HG03439 (cell line): Measurements from ENCODE around the gene AMPH.
"Not testable (repeated sequence)": the region's sequence is repeated elsewhere in the genome, so short reads cannot be mapped to it uniquely, and the experiment has no call there.

ENCODE experiments used
- ATAC-seq: cut with Tn5 transposase; IDR thresholded peaks from one replicate; pipeline ENCODE4 v1.9.1; 2021; ENCODE audit warnings: mild to moderate bottlenecking, moderate library complexity; ENCODE audit not compliant: unreplicated experiment

The AMPH gene

DNA sequence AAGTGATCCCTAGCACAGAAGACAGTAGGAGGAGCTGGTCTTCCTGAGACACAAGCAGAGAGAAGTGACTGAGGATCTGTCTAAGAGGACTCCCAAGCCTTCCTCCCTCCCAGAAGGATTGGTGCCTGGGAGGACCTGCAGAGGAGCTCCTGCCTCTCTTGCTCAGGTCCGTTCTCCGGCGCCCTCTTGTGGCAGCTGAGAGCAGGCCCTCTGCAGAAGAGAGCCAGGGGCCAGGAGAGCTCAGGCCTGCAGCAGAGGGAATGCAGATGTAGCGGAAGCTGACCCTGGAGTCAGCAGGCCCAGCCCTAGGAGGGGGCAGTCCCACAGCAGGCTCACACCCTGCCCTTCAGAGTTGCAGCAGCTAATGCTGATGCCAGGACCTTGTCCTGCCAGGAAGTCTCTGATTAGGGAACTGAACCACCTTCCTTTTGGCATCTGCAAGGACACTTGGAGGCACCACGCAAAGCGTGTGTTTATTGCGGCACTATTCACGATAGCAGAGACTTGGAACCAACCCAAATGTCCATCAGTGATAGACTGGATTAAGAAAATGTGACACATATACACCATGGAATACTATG, 276.8 kb downstream of the AMPH start:
- not testable (repeated sequence) for ATAC-seq

DNA sequence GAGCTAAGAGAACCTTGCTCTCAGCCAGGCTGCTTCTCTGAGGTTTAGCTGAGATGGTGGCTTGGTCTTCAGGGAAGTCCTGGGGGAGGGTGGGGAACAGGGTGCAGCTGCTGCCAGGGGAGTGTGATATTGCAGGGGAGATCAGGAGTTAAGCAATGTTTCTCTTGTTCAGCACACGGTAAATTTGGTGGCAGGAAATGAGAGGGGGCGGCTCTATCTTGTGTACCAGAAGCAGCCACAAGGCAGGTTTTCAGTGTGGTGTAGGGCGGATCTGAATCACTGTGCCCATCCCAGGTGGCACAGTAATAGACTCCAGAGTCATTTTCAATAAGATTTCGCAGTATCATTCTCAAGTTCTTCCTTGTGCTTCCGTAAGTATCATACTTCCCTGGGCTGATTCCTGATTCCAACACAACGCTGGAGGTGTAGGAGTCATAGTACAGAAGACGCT, 277.7 kb downstream of the AMPH start:
- peak; percentile 43 for ATAC-seq

DNA sequence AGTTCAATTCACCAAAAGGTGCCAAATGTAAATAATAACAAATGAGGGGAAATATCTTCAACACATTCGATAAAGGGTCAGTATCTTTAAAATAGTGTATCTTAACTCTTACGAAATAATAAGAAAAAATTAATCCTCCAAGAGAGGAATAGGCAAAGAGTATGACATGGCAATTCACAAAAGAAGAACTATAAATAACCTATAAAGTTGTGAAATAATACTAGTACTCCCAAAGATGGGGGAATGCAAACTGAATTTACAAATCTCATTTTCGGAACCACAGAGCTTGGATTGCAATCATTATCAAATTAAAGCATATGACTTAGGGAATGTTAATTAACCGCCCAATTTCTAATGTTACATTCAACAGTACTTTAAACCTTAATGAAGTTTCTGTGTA, 279.6 kb downstream of the AMPH start:
- no peak for ATAC-seq

DNA sequence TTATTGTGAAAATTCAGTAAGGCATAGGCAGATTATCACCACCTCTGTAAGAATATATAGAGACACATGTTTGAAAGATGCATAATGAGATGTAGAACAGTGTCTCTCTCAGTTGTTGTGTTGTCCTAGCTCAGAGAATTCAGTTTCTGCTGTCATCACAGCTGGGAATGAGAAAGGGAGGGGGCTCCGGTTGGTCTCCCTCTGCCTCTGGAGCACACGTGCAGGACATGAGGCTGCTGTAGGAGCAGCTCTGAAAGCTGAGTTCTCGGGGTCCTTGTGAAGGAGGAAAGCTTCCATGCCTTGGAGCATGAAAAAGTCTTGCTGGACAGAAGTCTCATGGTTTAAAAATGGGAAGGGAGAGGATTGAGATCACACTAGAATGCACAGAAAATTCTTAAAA, 280.4 kb downstream of the AMPH start:
- not testable (repeated sequence) for ATAC-seq

DNA sequence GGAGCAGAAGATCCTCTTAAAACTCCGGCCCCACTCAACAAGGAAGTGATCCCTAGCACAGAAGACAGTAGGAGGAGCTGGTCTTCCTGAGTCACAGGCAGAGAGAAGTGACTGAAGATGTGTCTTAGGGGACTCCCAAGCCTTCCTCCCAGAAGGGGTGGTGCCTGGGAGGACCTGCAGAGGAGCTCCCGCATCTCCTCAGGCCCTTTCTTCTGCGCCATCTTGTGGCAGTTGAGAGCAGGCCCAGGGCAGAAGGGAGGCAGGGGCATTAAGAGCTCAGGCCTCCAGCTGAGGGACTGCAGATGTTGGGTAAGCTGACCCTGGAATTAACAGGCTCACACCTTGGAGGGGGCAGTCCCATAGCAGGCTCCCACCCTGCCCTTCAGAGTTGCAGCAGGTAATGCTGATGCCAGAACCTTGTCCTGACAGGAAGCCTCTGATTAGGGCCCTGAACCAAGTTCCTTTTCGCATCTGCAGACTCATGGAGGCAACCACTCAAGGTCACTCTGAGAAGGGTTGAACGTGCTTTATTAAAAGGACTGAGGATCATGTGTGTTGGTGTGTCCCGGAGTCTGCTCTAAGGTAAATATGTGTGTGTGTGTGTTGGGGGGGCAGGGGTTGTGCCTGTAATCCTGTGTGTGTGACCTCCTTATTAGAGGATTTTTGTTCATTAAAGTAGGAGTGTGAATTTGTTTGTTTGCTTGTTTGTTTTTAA, 281.1 kb downstream of the AMPH start:
- ATAC-seq: peak; percentile 59

DNA sequence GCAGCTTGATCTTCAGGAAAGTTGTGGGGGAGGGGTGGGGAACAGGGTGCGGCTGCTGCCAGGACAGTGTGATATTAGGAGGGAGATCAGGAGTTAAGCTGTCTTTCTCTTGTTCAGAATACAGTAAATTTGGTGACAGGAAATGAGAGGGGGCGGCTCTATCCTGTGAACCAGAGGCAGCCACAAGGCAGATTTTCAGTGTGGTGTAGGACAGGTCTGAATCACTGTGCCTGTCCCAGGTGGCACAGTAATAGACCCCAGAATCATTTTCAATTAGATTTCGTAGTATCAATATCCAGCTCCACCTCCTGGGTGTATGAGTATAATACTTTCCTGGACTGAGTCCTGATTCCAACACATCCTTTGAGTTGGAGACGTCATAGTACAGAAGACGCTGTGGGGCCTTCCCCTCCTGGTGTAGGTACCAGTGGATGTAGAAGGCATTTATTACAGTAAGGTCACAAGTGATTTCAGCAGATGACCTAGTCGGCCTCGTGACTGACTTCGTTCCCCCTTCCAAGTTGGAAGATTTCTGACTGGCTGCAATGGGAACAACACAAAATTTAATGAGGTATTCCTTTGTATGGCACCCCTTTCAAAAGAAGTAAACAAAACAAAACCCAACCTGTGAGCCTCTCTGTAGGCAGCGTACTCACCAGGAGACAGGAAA, 281.9 kb downstream of the AMPH start:
- not testable (repeated sequence) for ATAC-seq

DNA sequence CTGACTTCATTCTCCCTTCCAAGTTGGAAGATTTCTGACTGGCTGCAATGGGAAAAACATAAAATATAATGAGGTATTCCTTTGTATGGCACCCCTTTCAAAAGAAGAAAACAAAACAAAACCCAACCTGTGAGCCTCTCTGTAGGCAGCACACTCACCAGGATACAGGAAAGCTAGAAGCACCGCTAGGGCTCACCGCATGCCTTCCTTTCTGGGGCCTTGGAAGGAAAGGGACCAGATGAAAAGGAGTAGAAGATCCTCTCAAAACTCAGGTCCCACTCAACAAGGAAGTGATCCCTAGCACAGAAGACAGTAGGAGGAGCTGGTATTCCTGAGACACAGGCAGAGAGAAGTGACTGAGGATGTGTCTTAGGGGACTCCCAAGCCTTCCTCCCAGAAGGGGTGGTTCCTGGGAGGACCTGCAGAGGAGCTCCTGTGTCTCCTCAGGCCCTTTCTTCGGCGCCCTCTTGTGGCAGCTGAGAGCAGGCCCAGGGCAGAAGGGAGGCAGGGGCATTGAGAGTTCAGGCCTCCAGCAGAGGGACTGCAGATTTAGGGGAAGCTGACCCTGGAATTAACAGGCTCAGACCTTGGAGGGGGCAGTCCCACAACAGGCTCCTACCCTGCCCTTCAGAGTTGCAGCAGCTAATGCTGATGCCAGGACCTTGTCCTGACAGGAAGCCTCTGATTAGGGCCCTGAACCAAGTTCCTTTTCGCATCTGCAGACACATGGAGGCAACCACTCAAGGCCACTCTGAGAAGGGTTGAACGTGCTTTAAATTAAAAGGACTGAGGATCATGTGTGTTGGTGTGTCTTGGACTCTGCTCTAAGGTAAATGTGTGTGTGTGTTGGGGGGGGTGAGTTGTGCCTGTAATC, 285.6 kb downstream of the AMPH start:
- ATAC-seq: peak; percentile 63

DNA sequence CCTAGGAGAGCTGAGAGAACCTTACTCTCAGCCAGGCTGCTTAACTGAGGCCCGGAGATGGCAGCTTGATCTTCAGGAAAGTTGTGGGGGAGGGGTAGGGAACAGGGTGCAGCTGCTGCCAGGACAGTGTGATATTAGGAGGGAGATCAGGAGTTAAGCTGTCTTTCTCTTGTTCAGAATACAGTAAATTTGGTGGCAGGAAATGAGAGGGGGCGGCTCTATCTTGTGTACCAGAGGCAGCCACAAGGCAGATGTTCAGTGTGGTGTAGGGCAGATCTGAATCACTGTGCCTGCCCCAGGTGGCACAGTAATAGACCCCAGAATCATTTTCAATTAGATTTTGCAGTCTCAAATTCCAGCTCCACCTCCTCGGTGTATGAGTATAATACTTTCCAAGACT, 286.4 kb downstream of the AMPH start:
- peak; percentile 56 for ATAC-seq

DNA sequence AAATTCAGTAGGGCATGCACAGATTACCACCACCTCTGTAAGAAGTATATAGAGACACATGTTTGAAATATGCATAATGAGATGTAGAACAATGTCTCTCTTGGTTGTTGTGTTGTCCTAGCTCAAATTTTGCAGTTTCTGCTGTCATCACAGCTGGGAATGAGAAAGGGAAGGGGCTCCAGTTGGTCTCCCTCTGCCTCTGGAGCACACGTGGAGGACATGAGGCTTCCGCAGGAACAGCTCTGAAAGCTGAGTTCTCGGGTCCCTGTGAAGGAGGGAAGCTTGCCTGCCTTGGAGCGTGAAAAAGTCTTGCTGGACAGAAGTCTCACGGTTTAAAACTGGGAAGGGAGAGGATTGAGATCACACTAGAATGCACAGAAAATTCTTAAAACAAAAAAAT, 289.0 kb downstream of the AMPH start:
- not testable (repeated sequence) for ATAC-seq

DNA sequence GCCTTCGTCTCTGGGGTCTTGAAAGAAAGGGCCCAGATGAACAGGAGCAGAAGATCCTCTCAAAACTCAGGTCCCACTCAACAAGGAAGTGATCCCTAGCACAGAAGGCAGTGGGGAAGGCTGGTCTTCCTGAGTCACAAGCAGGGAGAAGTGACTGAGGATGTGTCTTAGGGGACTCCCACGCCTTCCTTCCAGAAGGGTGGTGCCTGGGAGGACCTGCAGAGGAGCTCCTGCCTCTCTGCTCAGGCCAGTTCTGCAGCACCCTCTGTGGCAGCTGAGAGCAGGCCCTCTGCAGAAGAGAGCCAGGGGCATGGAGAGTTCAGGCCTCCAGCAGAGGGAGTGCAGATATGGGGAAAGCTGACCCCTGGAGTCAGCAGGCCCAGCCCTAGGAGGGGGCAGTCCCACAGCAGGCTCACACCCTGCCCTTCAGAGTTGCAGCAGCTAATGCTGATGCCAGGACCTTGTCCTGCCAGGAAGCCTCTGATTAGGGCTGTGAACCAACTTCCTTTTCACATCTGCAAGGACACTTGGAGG, 289.9 kb downstream of the AMPH start:
- ATAC-seq: not testable (repeated sequence)

DNA sequence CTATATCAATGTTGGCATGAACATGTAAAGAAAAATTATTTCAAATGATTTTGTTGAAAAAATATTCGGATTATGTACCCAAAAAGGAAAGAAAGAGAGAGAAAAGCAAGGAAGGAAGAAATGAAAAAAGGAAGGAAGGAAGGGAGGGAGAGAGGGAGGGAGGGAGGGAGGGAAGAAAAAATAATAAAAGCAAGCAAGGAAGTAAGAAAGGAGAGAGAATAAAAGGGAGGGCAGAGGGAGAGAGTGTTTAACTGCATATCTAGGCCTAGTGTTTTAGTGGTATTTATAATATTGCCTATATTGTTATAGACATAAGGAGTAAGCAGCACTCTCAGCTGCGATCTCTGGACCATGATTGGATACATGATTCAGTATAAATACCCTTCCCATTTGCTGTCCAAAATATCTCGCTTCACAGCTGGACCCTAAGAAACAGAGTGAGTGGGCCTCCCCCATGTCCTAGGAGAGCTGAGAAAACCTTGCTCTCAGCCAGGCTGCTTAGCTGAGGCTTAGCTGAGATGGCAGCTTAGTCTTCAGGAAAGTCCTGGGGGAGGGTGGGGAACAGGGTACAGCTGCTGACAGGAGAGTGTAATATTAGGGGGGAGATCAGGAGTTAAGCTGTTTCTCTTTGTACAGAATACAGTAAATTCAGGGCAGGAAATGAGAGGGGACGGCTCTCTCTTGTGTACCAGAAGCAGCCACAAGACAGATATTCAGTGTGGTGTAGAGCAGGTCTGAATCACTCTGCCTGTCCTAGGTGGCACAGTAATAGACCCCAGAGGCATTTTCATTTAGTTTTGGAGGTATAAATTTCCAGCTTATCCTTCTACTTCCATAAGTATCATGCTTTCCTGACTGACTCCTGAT, 291.0 kb downstream of the AMPH start:
- ATAC-seq: no peak

DNA sequence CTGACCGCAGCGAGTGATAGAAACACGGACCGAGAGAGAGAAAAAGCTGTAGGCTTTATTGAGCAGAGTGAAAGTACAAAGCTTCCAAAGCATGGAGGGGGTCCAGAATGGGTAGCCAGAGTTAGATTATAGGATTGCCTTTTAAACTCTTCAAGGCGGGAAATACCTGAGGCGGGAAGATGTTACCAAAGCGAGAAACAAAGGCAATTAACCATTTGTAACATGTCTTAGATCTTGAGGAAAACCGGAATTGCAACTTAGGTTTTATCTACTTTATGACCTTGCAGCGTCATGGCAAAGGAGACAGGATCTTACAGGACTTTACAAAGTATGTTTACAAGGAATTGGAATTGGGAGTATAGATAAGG, 295.0 kb downstream of the AMPH start:
- not testable (repeated sequence) for ATAC-seq

DNA sequence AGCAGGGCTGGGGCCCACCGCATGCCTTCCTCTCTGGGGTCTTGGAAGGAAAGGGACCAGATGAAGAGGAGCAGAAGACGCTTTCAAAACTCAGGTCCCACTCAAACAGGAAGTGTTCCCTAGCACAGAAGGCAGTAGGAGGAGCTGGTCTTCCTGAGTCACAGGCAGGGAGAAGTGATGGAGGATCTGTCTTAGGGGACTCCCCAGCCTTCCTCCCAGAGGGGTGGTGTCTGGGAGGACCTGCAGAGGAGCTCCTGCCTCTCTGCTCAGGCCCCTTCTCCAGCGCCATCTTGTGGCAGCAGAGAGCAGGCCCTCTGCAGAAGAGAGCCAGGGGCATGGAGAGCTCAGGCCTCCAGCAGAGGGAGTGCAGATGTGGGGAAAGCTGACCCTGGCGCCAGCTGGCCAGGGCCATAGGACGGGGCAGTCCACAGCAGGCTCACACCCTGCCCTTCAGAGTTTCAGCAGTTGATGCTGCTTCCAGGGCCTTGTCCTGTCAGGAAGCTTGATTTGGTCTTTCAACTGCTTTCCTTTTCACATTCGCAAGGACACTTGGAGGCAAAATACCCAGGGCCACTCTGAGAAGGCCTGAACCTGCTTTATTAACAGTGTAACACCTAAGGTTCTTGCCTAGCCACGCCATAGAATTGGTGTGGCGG, 295.6 kb downstream of the AMPH start:
- ATAC-seq: peak; percentile 98

DNA sequence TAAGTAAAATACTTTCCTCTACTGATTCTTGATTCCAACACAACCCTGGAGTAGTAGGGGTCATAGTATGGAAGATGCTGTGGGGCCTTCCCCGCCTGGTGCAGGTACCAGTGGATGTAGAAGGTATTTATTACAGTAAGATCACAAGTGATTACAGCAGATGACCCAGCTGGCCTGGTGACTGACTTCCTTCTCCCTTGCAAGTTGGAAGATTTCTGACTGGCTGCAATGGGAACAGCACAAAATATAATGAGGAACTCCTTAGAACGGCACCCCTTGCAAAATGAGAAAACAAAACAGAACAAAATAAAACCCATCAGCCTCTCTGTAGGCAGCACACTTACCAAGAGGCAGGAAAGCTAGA, 296.1 kb downstream of the AMPH start:
- ATAC-seq: no peak

DNA sequence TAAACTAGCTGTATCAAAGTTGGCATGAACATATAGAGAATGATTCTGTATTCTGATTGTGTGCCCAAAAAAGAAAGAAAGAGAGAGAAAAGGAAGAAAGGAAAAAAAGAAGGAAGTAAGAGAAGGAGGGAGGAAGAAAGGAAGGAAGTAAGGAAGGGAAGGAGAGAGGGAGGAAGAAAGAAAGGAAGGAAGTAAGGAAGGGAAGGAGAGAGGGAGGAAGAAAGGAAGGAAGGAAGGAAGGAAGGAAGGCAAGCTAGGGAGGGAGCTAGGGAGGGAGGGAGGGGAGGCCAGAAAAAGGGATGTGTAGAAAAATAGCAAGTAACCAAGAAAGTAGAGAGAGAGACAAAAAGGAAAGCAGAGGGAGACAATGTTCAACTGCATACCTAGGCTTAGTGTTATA, 297.0 kb downstream of the AMPH start:
- ATAC-seq: no peak
